22Rv1 (cell line): ENCODE results near the gene KCNQ1.

Experiments
- ZFX ChIP-seq: fragments of 450-650 bp; IDR thresholded peaks from 2 replicates; pipeline ENCODE4 v1.6.1; 2017; ENCODE audit warnings: antibody characterized with exemption, borderline replicate concordance
- TF ChIP-seq, protein P1 (sequence below): fragments of 450-650 bp; IDR thresholded peaks from 2 replicates; pipeline ENCODE4 v1.5.1; 2017; ENCODE audit warnings: mild to moderate bottlenecking

DNA sequence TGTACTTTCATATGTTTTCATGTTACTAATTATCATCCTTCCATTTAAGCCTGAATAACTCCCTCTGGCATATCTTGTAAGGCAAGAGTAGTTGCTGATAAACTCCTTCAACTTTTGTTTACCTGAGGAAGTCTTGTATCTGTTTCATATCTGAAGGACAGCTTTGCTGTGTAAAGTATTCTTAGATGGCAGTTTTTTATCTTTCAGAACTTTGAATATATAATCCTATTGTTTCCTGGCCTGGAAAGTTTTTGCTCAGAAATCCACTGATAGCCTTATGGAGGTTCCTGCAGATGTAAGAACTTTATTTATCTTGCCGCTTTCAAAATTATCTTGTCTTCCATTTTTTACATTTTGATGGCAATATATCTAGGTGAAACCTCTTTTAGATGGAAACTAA is 185.9 kb downstream of the KCNQ1 start:
- TF ChIP-seq, protein P1, sequence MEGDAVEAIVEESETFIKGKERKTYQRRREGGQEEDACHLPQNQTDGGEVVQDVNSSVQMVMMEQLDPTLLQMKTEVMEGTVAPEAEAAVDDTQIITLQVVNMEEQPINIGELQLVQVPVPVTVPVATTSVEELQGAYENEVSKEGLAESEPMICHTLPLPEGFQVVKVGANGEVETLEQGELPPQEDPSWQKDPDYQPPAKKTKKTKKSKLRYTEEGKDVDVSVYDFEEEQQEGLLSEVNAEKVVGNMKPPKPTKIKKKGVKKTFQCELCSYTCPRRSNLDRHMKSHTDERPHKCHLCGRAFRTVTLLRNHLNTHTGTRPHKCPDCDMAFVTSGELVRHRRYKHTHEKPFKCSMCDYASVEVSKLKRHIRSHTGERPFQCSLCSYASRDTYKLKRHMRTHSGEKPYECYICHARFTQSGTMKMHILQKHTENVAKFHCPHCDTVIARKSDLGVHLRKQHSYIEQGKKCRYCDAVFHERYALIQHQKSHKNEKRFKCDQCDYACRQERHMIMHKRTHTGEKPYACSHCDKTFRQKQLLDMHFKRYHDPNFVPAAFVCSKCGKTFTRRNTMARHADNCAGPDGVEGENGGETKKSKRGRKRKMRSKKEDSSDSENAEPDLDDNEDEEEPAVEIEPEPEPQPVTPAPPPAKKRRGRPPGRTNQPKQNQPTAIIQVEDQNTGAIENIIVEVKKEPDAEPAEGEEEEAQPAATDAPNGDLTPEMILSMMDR: no peak
- TF ChIP-seq ZFX: no peak
